ENCODE measurements around the gene PLEKHD1.
"Not testable (repeated sequence)": the region's sequence is repeated elsewhere in the genome, so short reads cannot be mapped to it uniquely, and the experiment has no call there.

PLEKHD1 gene
- long read RNA-seq, donor 1: 0 reads
- long read RNA-seq, donor 2: 0 reads
- long read RNA-seq, donor 3, partial matches to known transcripts: 0 of 1 reads
- long read RNA-seq, donor 3, other reads (novel, unspliced or antisense): 0 of 1 reads
- long read RNA-seq, donor 4, full-length matches to known transcripts: 2 of 2 reads
- long read RNA-seq, donor 4, partial matches to known transcripts: 0 of 2 reads
- long read RNA-seq, donor 4, other reads (novel, unspliced or antisense): 0 of 2 reads
- long read RNA-seq, donor 5: 0 reads
- long read RNA-seq, donor 6, full-length matches to known transcripts: 1 of 1 reads
- long read RNA-seq, donor 6, partial matches to known transcripts: 0 of 1 reads
- long read RNA-seq, donor 6, other reads (novel, unspliced or antisense): 0 of 1 reads
- long read RNA-seq, donor 7: 0 reads
- long read RNA-seq, donor 8, full-length matches to known transcripts: 2 of 2 reads
- long read RNA-seq, donor 8, partial matches to known transcripts: 0 of 2 reads
- long read RNA-seq, donor 8, other reads (novel, unspliced or antisense): 0 of 2 reads

DNA sequence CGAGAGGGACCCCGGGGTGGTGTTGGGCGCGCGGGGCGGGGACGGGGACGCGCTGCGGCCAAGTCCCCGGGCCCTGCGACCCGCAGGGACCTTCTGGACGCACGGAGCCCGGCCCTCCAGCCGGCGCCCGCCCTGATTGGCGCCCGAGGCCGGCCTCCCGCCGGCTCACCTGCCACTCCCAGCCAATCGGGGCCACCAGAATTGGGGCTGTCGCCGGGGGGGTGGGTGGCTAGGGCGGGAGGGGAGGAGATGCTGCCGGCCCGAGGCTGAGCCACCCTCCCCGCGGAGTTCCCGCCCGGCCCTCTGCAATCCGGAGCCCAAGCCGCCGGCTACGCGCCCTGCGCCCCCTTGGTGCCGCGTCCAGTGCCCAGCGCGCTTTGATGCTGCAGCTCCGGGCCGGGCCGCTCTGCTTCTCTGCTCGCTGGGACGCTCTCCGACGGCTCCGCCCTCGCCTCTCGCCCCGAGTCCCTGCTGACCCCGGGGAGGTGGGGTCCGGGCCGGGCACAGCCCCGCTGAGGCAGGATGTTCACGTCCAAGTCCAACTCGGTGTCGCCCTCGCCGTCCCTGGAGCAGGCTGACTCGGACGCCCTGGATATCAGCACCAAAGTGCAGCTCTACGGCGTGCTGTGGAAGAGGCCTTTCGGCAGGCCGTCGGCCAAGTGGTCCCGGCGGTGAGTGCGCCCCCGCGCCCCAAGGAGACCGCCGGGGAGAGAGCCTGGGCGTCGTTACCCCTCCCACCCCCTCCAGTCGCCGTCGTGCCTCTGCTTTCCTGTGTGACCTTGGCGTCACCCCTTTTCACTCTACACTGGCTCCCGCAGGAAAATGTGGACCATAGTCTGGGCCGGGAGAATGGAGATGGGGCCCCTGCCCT is at the start of gene PLEKHD1:
Gene PLEKHD1 (plus strand): TSS at position 285 of the 871 bp plus-strand sequence. CDS start 238 bp downstream, at position 523.
- peak; percentile 57 for DNase-seq

DNA sequence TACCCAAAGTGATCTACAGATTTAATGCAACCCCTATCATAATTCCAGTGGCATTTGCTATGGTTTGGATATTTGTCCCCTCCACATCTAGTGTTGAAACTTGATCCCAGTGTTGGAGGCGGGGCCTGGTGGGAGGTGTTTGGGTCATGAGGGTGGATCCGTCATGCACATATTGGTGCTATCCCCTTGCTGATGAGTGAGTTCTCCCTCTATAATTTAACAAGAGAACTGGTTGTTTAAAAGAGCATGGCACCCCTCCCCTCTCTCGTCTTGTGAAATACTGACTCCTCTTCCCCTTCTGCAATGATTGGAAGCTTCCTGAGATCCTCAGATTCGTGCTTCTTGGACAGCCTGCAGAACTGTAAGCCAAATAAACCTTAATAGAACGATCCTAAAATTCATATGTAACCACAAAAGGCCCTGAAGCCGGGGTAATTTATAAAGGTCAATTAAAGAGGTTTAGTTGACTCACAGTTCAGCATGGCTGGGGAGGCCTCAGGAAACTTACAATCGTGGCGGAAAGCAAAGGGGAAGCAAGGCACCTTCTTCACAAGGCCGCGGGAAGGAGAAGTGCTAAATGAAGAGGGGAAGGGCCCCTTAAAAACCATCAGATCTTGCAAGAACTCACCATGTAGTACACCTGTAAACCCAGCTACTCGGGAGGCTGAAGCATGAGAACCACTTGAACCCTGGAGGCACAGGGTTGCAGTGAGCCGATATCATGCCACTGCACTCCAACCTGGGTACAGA is 44.8 kb upstream of the PLEKHD1 start:
- DNase-seq: no peak

DNA sequence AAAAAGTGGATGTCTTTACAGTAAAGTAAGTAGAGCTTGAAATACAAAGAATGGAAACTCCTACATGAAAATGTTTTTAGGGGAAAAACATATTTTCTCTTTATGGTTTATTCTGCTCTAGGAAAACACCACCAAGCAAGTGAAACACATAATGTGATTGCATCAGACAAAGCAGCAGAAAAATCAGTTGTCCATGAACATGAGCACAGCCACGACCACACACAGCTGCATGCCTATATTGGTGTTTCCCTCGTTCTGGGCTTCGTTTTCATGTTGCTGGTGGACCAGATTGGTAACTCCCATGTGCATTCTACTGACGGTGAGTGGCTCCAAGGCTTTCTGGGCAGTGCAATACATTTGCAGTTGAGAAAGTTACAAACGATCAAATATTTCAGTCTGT is 42.6 kb upstream of the PLEKHD1 start:
- no peak for DNase-seq

DNA sequence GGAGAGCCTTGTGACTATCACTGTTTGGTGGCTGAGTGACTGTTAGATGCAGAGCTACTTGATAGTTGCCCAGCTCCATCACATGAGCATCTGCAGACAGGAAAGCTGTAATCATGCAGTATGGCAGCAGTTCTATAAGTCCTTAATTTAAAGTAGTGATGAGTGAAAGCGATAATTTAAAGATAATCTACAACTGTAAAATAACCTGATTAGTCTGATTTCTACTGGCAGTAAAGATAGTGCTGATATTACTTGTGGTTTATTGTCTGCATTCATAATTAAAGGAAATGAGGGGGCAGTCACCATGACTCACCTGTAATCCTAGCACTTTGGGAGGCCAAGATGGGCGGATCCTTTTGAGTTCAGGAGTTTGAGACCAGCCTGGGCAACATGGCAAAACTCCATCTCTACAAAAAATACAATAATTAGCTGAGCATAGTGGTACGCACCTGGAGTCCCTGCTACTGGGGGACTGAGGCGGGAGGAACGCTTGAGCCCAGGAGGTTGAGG is 41.2 kb upstream of the PLEKHD1 start:
- no peak for DNase-seq

- no peak for DNase-seq
These were observed 35.3 kb upstream of the PLEKHD1 start for GRCh38 chr14:69449216-69449615.

DNA sequence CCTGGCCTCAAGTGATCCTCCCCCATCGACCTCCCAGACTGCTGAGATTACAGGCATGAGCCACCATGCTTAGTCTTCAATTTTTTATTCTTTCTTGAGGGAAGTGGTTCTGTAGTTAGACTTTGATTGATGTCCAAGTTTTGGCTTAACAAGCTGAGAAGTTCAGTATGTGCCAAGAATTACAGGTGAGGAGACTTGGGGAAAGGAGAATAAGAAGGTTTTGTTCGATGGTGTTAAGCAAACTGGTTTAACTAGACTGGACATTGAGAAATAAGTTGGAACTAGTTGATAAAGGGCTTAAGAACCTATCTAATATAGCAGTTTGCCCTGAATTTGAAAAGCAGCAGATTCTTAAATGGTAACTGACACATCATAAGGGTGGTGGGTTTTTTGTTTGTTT is 32.6 kb upstream of the PLEKHD1 start:
- no peak for DNase-seq

- no peak for DNase-seq
These were observed 26.2 kb upstream of the PLEKHD1 start for GRCh38 chr14:69458350-69458749.

DNA sequence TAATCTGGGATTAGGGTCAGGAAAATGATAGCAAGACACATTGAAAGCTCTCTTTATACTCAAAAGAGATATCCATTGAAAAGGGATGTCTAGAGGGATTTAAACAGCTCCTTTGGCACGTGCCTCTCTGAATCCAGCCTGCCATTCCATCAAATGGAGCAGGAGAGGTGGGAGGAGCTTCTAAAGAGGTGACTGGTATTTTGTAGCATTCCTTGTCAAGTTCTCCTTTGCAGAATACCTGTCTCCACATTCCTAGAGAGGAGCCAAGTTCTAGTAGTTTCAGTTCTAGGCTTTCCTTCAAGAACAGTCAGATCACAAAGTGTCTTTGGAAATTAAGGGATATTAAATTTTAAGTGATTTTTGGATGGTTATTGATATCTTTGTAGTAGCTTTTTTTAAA is 25.4 kb upstream of the PLEKHD1 start:
- DNase-seq: no peak

DNA sequence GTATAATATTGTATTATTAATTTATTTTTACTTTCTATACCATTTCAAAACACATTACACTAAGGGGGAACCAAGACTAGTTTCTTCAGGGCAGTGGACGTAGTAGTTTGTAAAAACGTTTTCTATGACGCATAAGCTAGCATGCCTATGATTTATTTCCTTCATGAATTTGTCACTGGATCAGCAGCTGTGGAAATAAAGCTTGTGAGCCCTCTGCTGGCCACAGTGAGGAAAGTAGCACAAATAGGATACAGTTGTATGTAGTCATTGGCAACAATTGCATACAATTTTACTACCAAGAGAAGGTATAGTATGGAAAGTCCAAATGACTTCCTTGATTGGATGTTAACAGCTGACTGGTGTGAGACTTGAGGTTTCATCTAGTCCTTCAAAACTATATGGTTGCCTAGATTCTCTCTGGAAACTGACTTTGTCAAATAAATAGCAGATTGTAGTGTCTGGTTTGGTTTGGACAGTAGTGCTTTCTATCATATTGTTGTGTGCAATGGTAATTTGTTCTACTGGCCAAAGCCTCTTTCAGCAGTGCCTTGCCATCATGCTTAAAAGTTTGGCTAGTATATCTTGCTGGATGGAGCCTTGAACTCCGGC is 24.3 kb upstream of the PLEKHD1 start:
- no peak for DNase-seq

DNA sequence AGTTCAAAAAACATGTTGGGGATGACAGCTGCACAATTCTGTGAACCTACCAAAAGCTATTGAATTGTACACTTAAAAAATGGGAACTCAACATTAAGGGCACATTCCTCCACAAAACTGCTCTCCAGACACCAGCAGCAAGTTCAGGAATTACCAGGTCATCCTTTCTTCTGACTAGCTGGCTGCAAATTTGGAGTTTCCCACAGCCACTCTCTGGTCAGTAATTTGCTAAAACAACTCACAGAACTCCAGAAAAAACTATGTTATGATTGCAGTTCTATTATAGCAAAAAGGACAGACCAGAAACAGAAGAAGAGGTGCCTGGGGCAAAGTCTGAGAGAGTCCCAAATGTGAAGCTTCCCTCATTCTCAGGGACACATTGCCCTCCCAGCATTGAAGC is 20.1 kb upstream of the PLEKHD1 start:
- DNase-seq: no peak

DNA sequence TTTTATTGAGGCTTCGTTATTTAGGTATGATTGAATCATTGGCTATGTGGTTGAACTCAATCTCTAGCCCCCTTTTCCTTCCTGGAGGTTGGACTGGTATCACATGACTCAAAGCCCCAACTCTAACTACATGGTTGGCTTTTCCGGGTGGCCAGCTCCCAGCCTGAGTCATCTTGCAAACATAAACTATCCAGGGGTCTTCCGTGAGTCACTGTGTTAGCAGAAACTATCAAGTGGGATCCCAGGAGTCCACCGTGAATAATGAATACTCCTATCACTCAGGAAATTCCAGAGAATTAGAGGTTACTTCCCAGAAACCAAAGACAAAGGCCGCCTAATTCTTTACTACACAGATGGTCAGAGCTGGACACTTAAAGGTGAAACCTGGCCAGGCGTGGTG is 19.7 kb upstream of the PLEKHD1 start:
- no peak for DNase-seq

DNA sequence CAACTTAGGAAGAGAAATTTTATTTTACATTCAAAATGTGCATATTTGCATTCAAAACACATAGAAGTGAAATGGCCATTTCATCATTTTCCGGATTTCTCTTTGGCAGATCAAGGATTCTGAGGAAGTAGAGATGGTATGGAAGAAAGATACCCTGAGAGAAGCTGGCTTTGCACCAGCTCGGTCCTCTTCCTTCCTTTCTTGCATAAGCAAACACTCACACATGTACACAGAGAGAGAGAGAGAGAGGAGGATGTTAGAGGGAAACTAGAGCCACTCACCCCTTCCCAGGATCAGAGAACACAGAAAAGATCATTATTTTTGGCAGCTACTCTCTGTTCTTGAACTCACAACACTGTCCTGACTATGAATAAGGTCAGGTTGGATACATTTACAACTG is 15.6 kb upstream of the PLEKHD1 start:
- no peak for DNase-seq

GRCh38 chr14:69471436-69471835 is 13.1 kb upstream of the PLEKHD1 start:
- no peak for DNase-seq

DNA sequence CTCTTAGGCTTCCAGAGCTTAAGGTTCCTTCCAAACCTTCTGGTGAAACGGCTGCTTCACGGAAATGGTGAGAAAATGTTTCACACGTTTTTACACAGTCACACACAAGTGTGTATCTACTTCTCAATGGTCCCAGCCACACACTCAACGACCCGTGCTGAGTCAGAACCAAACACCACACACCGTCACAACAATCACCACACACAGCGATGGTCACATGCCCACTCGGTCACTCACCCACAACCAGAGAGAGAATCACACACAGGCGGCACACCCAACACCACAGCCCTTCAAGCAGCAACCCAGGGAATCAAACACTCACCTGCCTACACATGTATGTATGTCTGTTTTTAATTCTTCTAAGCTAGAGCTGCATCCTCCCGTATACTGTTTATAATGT is 12.6 kb upstream of the PLEKHD1 start:
- no peak for DNase-seq

DNA sequence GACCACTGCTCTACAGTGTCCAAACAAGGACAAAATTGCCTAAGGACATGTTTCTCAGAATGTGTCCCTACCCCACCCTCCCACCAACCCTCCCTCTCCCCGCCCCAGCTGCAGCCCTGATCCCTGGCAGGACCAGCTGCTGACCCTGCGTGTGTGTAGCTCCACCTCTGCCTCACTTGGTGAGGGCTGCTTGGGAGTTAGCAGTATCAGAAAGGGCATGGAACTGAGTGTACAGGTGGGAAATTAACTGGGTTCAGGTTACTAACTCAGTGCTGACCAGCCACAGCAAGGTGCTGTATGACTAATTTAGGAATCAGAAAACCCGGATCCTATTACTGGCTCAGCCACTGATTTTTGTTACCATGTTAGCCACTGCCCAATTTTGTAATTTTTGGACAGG is 11.3 kb upstream of the PLEKHD1 start:
- DNase-seq: no peak

- no peak for DNase-seq
These were observed 10.6 kb upstream of the PLEKHD1 start for GRCh38 chr14:69473946-69474345.

- DNase-seq: no peak
These were observed 9.2 kb upstream of the PLEKHD1 start for GRCh38 chr14:69475194-69475818.

DNA sequence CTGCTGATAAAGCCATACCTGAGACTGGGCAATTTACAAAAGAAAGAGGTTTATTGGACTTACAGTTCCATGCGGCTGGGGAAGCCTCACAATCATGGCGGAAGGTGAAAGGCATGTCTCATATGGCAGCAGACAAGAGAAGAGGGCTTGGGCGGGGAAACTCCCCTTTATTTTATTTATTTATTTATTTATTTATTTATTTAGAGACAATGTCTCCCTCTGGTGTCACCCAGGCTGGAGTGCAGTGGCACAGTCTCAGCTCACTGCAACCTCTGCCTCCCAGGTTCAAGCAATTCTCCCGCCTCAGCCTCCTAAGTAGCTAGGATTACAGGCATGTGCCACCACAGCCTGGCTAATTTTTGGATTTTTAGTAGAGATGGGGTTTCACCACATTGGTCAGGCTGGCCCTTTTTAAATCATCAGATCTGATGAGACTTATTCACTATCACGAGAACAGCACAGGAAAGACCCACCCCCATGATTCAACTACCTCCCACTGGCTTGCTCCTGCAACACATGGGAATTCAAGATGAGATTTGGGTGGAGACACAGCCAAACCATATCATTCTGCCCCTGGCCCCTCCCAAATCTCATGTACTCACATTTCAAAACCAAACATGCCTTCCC is 7.6 kb upstream of the PLEKHD1 start:
- not testable (repeated sequence) for DNase-seq

DNA sequence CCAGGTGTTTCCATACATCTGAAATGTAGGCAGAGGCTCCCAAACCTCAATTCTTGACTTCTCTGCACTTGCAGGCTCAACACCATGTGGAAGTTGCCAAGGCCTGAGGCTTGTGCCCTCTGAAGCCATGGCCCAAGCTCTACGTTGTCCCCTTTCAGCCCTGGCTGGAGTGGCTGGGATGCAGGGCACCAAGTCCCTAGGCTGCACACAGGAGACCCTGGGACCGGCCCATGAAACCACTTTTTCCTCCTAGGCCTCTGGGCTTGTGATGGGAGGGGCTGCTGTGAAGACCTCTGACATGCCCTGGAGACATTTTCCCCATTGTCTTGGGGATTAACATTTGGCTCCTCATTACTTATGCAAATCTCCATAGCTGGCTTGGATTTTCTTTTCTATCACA is 6.5 kb upstream of the PLEKHD1 start:
- not testable (repeated sequence) for DNase-seq

GRCh38 chr14:69479696-69480095 is 4.8 kb upstream of the PLEKHD1 start:
- no peak for DNase-seq

DNA sequence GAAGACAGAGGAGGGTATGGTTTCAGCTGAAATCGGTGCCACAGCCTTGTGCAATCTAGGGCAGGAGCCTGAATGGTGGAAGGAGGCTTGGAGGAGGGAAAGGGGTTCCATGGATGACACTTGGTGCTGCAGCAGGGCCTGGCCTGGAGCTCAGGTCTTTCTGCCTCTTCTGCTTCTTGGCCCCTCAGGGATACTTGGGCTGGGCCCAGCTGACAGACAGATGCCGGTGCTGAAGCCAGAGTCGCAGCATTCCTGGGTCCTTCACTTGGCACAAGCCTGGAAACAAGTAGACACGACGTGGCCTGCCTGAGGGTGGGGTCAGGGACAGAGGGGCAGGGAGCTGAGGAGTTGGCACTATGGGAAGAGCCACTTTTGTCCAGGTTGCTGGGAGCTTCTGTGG is 4.4 kb upstream of the PLEKHD1 start:
- DNase-seq: no peak
